Thymus (tissue), 11 donors: ENCODE measurements around the gene SLC6A6. TPM values are rescaled to one million over a fixed set of nuclear protein-coding genes. Genes with fewer than 3 reads are reported as not detected.
"Not testable (repeated sequence)": the region's sequence is repeated elsewhere in the genome, so short reads cannot be mapped to it uniquely, and the experiment has no call there.

Source experiments
- DNase-seq, 9 donors: peaks; one replicate each; pipeline ENCODE4 v3.0.0-alpha.2; 2013; ENCODE audit warnings: low spot score in 9 of 9, low read depth in 6 of 9, missing footprints in 1 of 9
- H3K27ac ChIP-seq, 2 donors: one replicate each; pipeline ENCODE4 v1.5.1; 2013; ENCODE audit warnings: control low read depth in 1 of 2, low read depth in 1 of 2, low read length in 1 of 2, mild to moderate bottlenecking in 1 of 2, moderate library complexity in 1 of 2
- H3K27me3 ChIP-seq, 2 donors: one replicate each; pipeline ENCODE4 v1.5.1; 2013; ENCODE audit warnings: low read length in 1 of 2; ENCODE audit not compliant: control insufficient read depth in 2 of 2, insufficient read depth in 1 of 2
- H3K36me3 ChIP-seq, 2 donors: one replicate each; pipeline ENCODE4 v1.5.1; 2013; ENCODE audit warnings: low read length in 1 of 2, mild to moderate bottlenecking in 1 of 2, moderate library complexity in 1 of 2; ENCODE audit not compliant: control insufficient read depth in 2 of 2, insufficient read depth in 2 of 2
- H3K4me1 ChIP-seq, 2 donors: one replicate each; pipeline ENCODE4 v1.5.1; 2013; ENCODE audit warnings: low read length in 2 of 2; ENCODE audit not compliant: control insufficient read depth in 2 of 2, insufficient read depth in 2 of 2
- H3K4me3 ChIP-seq, 2 donors: one replicate each; pipeline ENCODE4 v1.5.1; 2013; ENCODE audit warnings: low read length in 2 of 2, control low read depth in 1 of 2, mild to moderate bottlenecking in 1 of 2
- H3K9me3 ChIP-seq, 2 donors: one replicate each; pipeline ENCODE4 v1.5.1; 2013; ENCODE audit warnings: low read length in 1 of 2, mild to moderate bottlenecking in 1 of 2; ENCODE audit not compliant: control insufficient read depth in 2 of 2, insufficient read depth in 1 of 2
- WGBS: extraction: QIAGEN DNeasy Blood & Tissue Kit; methylation state at CpG from one replicate; pipeline ENCODE4 v1.1.7; 2013; 5-methylcytosine and 5-hydroxymethylcytosine counted together
- polyA plus RNA-seq: library from polyadenylated mRNA; stranded (reverse); fragments of 200-250 nt; gene quantifications from one replicate; pipeline ENCODE4 v1.2.3, GENCODE V29; 2013
- total RNA-seq: library from RNA; stranded (reverse); fragments of 120-200 nt; gene quantifications from one replicate; pipeline ENCODE4 v1.2.4, GENCODE V29; 2013
- donor health status: healthy.

SLC6A6 gene
- total and polyA plus RNA-seq, 2 donors, result 5.2 to 8.2 TPM

- 82% methylated on average over 4 of the region's 4 CpGs for WGBS
- DNase-seq, result no peak
- no peaks in the 10 kb centered on the region for H3K9me3 ChIP-seq
- H3K4me1 ChIP-seq, result peaks cover 49 to 63% of the 10 kb centered on the region in 2 donors
- peak overlapping the region; percentile 65 to 68 for H3K27ac ChIP-seq
- no peak overlapping the region for H3K4me3 ChIP-seq
- no peaks in the 10 kb centered on the region for H3K27me3 ChIP-seq
- peaks cover 0 to 12% of the 10 kb centered on the region in 2 donors for H3K36me3 ChIP-seq
Observed at GRCh38 chr3:14434126-14434497, 31.7 kb downstream of the SLC6A6 start.

GRCh38 chr3:14434498-14435151 lies 32.2 kb downstream of the SLC6A6 start:
- peaks cover 0 to 12% of the 10 kb centered on the region in 2 donors for H3K36me3 ChIP-seq
- H3K27ac ChIP-seq, result peak overlapping the region in 1 of 2 donors; percentile 68
- 85% methylated on average over 12 of the region's 12 CpGs for WGBS
- peaks cover 47 to 59% of the 10 kb centered on the region in 2 donors for H3K4me1 ChIP-seq
- H3K4me3 ChIP-seq, result no peak overlapping the region
- H3K9me3 ChIP-seq, result no peaks in the 10 kb centered on the region
- H3K27me3 ChIP-seq, result no peaks in the 10 kb centered on the region
- no peak for DNase-seq

- Histone ChIP-seq H3K27ac (no peak overlapping the region), H3K9me3 (no peaks in the 10 kb centered on the region), H3K27me3 (no peaks in the 10 kb centered on the region), H3K4me3 (no peak overlapping the region), H3K4me1 (peaks cover 41 to 59% of the 10 kb centered on the region in 2 donors), H3K36me3 (peaks cover 0 to 11% of the 10 kb centered on the region in 2 donors)
- 97% methylated on average over 18 of the region's 18 CpGs for WGBS
- DNase-seq, result no peak
Observed at GRCh38 chr3:14435175-14436014, 33.0 kb downstream of the SLC6A6 start.

GRCh38 chr3:14436954-14437281 lies 34.5 kb downstream of the SLC6A6 start:
- no peak overlapping the region for H3K27ac ChIP-seq
- no peaks in the 10 kb centered on the region for H3K9me3 ChIP-seq
- H3K4me1 ChIP-seq, result peaks cover 26 to 50% of the 10 kb centered on the region in 2 donors
- no peaks in the 10 kb centered on the region for H3K27me3 ChIP-seq
- H3K4me3 ChIP-seq, result no peak overlapping the region
- peaks cover 0 to 8% of the 10 kb centered on the region in 2 donors for H3K36me3 ChIP-seq
- no peak for DNase-seq

GRCh38 chr3:14437705-14438104 lies 35.3 kb downstream of the SLC6A6 start:
- not testable (repeated sequence) for DNase-seq, H3K9me3 ChIP-seq, H3K36me3 ChIP-seq, H3K27ac ChIP-seq, H3K4me3 ChIP-seq, H3K27me3 ChIP-seq
- WGBS, result 98% methylated on average over 8 of the region's 8 CpGs
- H3K4me1 ChIP-seq, result peaks cover 20 to 42% of the 10 kb centered on the region in 2 donors

- Histone ChIP-seq H3K27me3 (no peaks in the 10 kb centered on the region), H3K9me3 (no peaks in the 10 kb centered on the region), H3K27ac (no peak overlapping the region), H3K4me1 (peaks cover 15 to 36% of the 10 kb centered on the region in 2 donors), H3K36me3 (peaks cover 0 to 8% of the 10 kb centered on the region in 2 donors), H3K4me3 (no peak overlapping the region)
- no peak for DNase-seq
- 98% methylated on average over 3 of the region's 3 CpGs for WGBS
Observed at GRCh38 chr3:14438262-14438661, 35.9 kb downstream of the SLC6A6 start.

- WGBS, result 64% methylated on average over 6 of the region's 6 CpGs
- Histone ChIP-seq H3K36me3 (peaks cover 1 to 13% of the 10 kb centered on the region in 2 donors), H3K4me1 (peaks cover 10 to 30% of the 10 kb centered on the region in 2 donors), H3K27me3 (no peaks in the 10 kb centered on the region), H3K4me3 (no peak overlapping the region), H3K27ac (peak overlapping the region in 1 of 2 donors; percentile 55), H3K9me3 (no peaks in the 10 kb centered on the region)
- DNase-seq, result no peak
Observed at GRCh38 chr3:14438929-14439328, 36.5 kb downstream of the SLC6A6 start.

DNA sequence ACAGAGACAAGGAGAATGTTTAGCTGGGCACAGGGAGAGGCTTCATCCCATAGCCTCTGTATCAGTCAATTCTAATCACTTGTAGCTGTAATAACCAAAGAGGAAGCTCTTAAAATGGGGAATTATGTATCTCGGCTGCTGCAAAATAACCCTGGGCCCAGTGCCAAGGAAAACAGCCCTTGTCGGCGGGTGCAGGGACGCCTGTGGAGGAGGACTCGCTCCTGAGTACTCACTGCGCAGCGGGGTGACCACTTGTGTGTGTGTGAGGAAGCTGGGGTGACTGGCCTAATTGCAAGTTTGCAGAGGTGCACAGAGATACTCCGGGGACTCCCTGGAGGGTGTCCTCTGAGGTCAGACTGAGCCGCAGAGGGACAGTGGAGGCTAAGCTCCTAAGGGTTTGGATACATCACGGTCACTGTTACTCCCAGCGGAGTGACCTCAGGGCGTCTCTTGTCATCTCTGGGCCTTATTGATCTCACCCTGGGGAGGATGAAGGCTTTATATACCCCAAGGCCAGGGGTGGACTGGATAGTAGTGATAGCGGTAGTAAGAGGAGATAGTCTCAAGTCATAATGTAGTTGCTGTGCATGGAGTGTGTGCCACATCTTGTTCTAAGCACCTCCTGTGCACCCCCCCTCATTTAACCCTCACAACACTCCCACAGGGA lies 37.2 kb downstream of the SLC6A6 start:
- Histone ChIP-seq H3K27me3 (no peaks in the 10 kb centered on the region), H3K4me1 (peaks cover 5 to 23% of the 10 kb centered on the region in 2 donors), H3K27ac (no peak overlapping the region), H3K9me3 (no peaks in the 10 kb centered on the region), H3K4me3 (no peak overlapping the region), H3K36me3 (peaks cover 5 to 8% of the 10 kb centered on the region in 2 donors)
- DNase-seq, result no peak
- 65% methylated on average over 13 of the region's 13 CpGs for WGBS

DNA sequence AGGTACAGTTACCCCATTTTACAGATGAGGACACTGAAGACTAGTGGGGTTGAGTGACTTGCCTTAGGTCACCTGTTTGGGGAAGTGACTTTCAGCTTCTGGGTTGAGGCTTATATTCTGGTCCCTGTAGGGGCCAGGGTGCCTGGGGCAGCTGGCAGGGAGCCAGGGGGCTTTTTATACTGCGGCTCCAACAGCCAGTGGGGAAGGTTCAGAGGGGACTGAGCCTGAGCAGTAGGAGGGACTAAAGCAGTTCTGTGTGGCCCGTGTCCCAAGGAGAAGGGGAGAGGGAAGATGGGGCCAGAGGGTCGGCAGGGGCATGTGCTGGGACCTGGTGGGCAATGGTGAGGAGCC lies 37.7 kb downstream of the SLC6A6 start:
- no peaks in the 10 kb centered on the region for H3K27me3 ChIP-seq
- peaks cover 5 to 18% of the 10 kb centered on the region in 2 donors for H3K4me1 ChIP-seq
- H3K9me3 ChIP-seq, result no peaks in the 10 kb centered on the region
- no peak overlapping the region for H3K27ac ChIP-seq
- H3K36me3 ChIP-seq, result peaks cover 7 to 12% of the 10 kb centered on the region in 2 donors
- H3K4me3 ChIP-seq, result no peak overlapping the region
- DNase-seq, result no peak
- 76% methylated on average over 3 of the region's 3 CpGs for WGBS
